Effector memory CD4-positive, alpha-beta T cell (primary cell): ENCODE measurements around the gene UNC5A.

Source experiments
- DNase-seq, 3 donors: peaks; one replicate each; pipeline ENCODE4 v3.0.0-alpha.2; 2020
- H3K27ac ChIP-seq: 2 replicates; pipeline ENCODE4 v1.7.0; 2013; ENCODE audit warnings: mild to moderate bottlenecking, low read length, moderate library complexity; ENCODE audit not compliant: insufficient read depth, poor library complexity, severe bottlenecking
- H3K27me3 ChIP-seq: replicated peaks from 2 replicates; pipeline ENCODE4 v1.7.0; 2013; ENCODE audit warnings: mild to moderate bottlenecking, low read length; ENCODE audit not compliant: insufficient read depth, control insufficient read depth, poor library complexity, severe bottlenecking
- H3K36me3 ChIP-seq: 2 replicates; pipeline ENCODE4 v1.7.0; 2013; ENCODE audit warnings: mild to moderate bottlenecking, low read length, moderate library complexity; ENCODE audit not compliant: control insufficient read depth, insufficient read depth
- H3K4me1 ChIP-seq: 2 replicates; pipeline ENCODE4 v1.7.0; 2013; ENCODE audit warnings: low read length, mild to moderate bottlenecking; ENCODE audit not compliant: control insufficient read depth, insufficient read depth, poor library complexity, severe bottlenecking
- H3K4me3 ChIP-seq: 2 replicates; pipeline ENCODE4 v1.7.0; 2013; ENCODE audit warnings: low read length, low read depth, mild to moderate bottlenecking; ENCODE audit not compliant: insufficient read depth, poor library complexity, severe bottlenecking
- H3K9me3 ChIP-seq: 2 replicates; pipeline ENCODE4 v1.7.0; 2013; ENCODE audit warnings: mild to moderate bottlenecking, low read length, moderate library complexity; ENCODE audit not compliant: control insufficient read depth

UNC5A gene

DNA sequence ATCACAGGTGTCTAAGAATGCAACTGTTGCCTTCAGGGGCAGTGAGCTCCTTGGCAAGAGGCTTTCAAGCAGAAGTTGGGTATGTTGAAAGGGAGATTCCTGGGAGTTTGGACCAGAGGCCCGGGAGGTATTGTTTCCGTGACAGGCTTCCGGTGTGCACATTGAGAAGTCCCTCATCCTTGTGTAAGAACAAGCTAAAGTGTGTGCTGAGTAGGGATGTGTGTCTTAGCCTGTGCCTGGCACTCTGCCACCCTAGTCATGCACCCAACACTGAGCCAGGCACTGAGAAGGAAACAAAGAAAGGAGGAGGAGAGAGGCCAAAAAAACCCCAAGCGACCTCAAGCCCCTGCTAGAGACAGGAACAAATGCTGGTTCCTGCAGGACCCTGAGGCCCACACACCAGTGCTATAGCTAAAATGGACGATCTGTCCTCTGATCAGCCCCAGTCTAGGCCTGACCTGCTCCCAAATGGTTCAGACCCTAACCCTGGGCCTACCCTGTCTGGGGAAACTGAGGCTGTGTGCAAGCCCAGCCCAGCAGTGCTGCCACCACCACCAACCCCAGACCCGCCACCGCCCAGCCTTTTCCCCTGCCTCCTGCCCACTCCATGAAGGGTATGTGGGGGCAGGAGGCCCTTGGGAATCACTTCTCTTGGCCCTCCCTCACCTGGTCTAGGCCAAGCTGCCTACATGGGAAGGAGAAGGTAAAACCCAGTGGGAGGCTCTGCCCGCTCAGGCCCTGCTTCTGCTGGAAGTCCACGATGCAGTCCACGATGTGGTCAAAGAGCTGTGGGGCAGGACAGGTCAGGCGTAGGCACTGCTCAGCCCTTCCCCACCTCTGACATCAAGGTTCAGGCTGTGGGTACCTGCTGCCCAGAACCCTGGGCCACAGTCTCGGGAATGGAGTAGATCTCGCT is 76.2 kb downstream of the UNC5A start:
- H3K4me1 ChIP-seq: no peaks in the 10 kb centered on the region
- no peak for DNase-seq
- no peaks in the 10 kb centered on the region for H3K36me3 ChIP-seq
- H3K27me3 ChIP-seq: no peaks in the 10 kb centered on the region
- no peaks in the 10 kb centered on the region for H3K9me3 ChIP-seq
- H3K27ac ChIP-seq: no peak overlapping the region
- H3K4me3 ChIP-seq: no peak overlapping the region

DNA sequence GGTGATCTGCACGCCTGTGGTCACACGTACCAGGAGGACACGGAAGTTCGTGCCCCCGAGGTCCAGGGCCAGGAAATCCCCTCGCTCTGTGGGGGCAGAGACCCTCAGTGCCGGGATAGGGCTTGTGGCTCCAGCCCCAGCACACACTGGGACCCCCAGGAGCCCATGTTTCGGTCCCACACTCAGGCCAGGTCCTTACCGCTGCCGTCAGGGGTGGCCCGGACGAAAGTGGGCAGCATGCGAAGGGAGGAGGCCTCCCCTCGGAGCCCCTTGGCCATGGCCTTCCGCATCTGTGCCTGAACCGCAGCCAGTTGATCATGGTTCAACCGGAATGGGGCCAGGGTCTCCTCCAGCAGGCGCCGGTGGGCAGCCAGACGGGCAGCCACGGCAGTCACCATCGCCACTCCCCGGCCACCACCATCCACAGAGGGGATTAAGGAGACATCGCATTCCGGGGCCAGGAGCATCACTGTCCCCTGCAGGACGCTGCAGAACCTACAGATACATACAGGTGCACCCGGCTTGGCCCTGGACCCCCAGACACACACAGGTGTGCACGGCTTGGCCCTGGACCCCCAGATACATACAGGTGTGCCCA is 77.0 kb downstream of the UNC5A start:
- Histone ChIP-seq H3K4me3 (no peak overlapping the region), H3K27me3 (no peaks in the 10 kb centered on the region), H3K27ac (no peak overlapping the region), H3K9me3 (no peaks in the 10 kb centered on the region), H3K4me1 (no peaks in the 10 kb centered on the region), H3K36me3 (no peaks in the 10 kb centered on the region)
- DNase-seq: no peak

DNA sequence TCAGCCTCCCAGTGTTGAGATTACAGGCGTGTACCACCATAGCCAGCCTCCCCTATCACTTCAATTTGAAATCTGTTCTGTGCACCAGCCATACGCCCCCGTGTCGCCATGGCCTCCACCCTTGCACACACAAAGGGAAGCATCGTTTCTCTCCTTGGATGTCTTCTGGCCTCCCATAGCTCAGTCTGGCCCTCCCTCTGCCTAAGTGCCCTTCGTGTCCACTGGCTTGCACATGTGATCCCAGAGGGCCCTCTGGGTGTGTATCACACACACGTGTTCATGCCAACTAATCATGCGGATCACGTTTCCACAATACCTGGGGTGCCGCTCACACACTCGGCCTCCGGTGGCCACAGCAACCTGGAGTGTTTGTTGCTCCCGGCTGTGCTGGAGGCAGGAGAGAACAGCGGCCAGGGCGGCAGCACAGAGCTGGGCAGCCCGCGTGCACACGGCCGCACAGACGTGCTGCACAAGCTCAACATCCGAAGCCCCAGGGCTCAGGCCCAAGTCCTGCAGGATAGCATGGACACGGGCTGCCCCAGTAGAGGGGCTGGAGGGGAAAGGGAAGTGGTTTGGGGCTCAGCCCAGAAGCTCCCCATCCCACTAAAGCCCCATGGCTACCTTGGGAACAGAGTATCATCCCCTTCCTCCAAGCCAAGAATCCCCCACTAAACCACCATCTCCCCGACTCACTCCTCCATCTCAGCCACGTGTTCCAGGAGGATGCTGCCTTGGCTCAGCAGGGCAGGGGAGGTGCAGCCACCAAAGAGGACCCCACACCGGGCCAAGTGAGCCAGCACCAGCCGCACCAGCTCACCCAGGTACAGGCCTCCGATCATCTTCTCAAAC is 77.9 kb downstream of the UNC5A start:
- no peaks in the 10 kb centered on the region for H3K4me1 ChIP-seq
- no peak overlapping the region for H3K4me3 ChIP-seq
- H3K27me3 ChIP-seq: no peaks in the 10 kb centered on the region
- no peaks in the 10 kb centered on the region for H3K9me3 ChIP-seq
- H3K36me3 ChIP-seq: no peaks in the 10 kb centered on the region
- no peak overlapping the region for H3K27ac ChIP-seq
- no peak for DNase-seq

DNA sequence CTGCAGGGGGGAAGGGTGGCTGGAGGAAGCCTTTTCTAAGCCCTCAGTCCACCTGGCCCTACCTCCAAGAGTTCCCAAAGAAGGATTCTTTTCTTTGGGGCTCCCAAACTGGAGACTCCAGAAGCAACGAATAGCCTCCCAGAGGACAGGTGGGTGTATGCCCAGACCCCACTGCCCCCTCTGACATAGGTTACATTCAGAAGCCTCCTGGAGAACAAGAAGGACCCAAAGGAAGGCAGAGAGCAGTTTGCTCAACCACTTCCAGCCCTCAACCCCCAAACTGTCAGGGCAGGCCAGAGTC is 78.5 kb downstream of the UNC5A start:
- no peak overlapping the region for H3K27ac ChIP-seq
- H3K9me3 ChIP-seq: no peaks in the 10 kb centered on the region
- no peaks in the 10 kb centered on the region for H3K27me3 ChIP-seq
- no peaks in the 10 kb centered on the region for H3K4me1 ChIP-seq
- no peak for DNase-seq
- H3K36me3 ChIP-seq: no peaks in the 10 kb centered on the region
- H3K4me3 ChIP-seq: no peak overlapping the region

DNA sequence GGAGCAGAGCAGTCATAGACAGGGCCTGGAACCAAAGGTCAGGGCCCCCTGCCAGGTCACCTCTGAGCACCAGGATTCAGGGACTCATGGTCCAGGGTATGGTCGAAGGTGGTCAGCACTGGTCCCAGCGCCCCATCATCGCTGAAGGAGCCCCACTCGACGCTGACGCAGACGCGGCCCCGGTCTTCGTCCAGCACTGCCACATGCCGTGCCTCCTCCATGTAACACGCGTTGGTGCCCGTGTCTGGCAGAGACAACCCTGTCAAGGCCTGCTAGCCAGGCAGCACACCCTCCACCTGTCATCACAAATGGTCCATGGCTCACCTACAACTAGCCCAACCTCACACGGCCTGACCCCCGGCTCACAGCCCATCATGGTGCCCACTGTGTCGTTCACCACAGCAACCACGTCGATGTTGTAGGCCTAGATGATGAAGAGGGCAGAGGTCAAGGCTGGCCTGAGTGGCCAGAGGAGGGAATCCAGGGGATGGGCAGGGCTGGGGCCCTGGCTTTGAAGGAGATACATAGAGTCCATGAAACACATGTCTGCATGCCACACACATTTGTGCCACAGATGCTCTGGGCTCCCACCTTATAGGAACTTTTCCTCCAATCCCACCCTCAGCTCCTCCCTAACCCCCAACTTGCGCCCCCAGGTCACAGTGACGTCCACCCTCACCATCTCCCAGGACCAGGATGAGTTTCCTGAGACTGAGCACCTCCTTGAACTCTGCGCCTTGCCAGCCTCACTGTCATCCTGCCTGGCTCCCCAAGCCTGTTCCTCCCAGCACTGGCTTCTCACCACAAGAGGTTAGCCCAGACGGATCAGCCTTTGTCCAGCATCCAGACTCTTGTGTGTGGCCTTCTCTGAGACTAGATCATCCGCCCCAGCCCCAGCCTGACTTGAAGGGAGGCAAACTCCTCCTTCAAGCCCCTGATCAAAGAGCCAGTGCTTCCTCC is 79.2 kb downstream of the UNC5A start:
- H3K4me1 ChIP-seq: no peaks in the 10 kb centered on the region
- no peak overlapping the region for H3K27ac ChIP-seq
- H3K4me3 ChIP-seq: no peak overlapping the region
- H3K36me3 ChIP-seq: no peaks in the 10 kb centered on the region
- no peaks in the 10 kb centered on the region for H3K27me3 ChIP-seq
- no peak for DNase-seq
- no peaks in the 10 kb centered on the region for H3K9me3 ChIP-seq

DNA sequence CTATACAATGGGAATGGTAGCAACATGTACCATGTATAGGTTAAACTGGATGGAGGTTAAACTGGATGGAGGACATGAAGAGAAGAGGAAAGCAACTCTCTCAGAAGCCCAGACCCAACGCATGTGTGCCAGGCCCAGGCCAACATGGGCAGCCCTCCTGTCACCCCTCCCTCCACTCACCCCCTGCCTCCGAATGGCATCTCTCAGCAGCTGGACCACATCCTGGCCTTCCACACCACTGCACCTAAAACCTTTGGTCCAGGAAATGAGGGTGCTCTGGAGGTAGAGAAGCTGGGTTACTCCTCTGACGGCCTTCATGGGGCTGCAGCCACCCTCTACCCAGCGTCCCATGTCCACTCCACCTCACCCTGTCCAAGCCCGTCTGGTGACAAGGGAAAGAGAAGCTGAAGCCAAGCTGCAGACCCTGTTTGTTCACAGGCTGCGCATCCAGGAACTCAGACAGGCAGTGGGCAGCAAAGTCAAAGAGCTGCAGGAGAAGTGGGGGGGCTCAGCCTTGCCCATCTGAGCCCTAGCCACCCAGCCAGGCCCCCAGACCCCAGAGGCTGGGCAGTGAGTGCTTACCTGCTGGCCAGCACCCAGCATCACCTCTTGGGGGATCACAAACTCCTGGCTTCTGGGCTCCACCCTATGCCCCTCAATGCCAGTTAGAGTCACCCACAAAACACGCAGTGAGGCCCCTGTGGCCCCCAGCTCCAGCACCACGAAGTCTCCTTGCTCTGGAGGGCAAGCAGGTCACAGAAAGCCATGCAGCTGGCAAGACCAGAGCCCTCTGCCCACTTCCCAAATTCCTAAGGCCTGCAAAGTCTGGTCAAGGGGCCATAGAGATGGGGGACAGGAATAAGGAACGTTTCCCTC is 80.3 kb downstream of the UNC5A start:
- no peaks in the 10 kb centered on the region for H3K4me1 ChIP-seq
- H3K4me3 ChIP-seq: no peak overlapping the region
- no peaks in the 10 kb centered on the region for H3K27me3 ChIP-seq
- no peak overlapping the region for H3K27ac ChIP-seq
- no peaks in the 10 kb centered on the region for H3K9me3 ChIP-seq
- no peak for DNase-seq
- no peaks in the 10 kb centered on the region for H3K36me3 ChIP-seq

DNA sequence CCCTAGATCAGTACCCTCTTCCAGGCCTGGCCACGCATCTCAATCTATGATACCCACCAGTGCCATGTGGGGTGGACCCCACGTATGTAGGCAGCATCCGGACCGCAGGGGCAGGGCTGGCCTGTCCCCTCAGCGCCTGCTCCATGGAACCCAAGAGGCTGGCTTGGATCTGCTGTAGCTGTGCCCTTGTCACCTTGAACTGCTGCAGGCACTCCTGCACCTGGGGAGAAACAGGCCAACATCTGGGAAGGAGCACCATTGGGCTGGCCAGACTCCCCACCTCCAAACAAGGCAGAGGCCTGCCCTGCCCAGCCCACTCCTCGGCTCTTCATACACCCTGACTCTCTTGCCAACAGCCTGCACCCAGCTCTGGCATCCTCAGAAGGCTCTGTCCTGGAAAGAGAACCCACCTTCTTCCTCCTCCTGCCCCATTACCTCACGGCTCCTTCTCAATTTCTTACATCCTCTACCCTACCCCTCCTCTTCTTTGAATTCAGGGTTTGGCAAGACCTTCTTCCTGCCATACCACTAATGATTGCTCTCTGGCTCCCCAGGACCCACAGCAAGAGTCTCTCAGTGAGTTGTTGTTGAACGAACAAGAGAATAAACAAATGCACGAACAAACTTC is 81.1 kb downstream of the UNC5A start:
- Histone ChIP-seq H3K4me1 (no peaks in the 10 kb centered on the region), H3K9me3 (no peaks in the 10 kb centered on the region), H3K27ac (no peak overlapping the region), H3K27me3 (no peaks in the 10 kb centered on the region), H3K36me3 (no peaks in the 10 kb centered on the region), H3K4me3 (no peak overlapping the region)
- DNase-seq: no peak

DNA sequence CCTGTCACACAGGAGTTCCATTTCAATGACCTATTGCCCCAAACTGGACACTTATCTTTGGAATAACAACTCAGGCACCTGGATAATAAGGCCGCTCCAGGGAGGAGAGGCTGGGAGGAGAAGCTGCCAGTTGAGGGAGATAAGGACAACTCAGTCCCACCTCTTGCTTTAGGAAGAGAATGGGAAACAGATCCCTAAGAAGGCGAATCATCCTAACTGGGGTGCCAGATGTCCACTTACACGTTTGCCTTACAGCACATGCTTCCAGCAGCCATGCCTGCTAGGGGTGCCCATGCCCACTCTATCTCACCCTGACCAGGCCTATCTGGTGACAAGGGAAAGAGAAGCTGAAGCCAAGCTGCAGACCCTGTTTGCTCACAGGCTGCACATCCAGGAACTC is 82.3 kb downstream of the UNC5A start:
- no peak overlapping the region for H3K27ac ChIP-seq
- no peaks in the 10 kb centered on the region for H3K9me3 ChIP-seq
- DNase-seq: no peak
- H3K36me3 ChIP-seq: no peaks in the 10 kb centered on the region
- H3K4me1 ChIP-seq: no peaks in the 10 kb centered on the region
- no peaks in the 10 kb centered on the region for H3K27me3 ChIP-seq
- no peak overlapping the region for H3K4me3 ChIP-seq
